ENCODE data around the gene NFATC4.

GRCh38 chr14:24395609-24396582, 27.9 kb downstream of the NFATC4 start:
- TF ChIP-seq CTCF (IDR thresholded peaks at IDR 0.05 in 2 of 3, conservative IDR thresholded peaks at IDR 0.05 in 1 of 3; ENCODE audit: borderline replicate concordance in 1 of 3, insufficient read depth in 1 of 3, low read depth in 2 of 3, low read length in 2 of 3) (no peak), EZH2 (IDR thresholded peaks at IDR 0.05) (no peak), POLR2AphosphoS5 (IDR thresholded peaks at IDR 0.05; ENCODE audit: low read depth, low read length) (no peak), RAD21 (IDR thresholded peaks at IDR 0.05; ENCODE audit: low read depth) (no peak), EZH2phosphoT487 (IDR thresholded peaks at IDR 0.05; ENCODE audit: borderline replicate concordance) (no peak), SIN3A (IDR thresholded peaks at IDR 0.05; ENCODE audit: low read depth) (no peak)
